Mesenteric fat pad (tissue), 1 donor: Measurements from ENCODE around the gene HOXC9. TPM values are rescaled to one million over a fixed set of nuclear protein-coding genes. Genes with fewer than 3 reads are reported as not detected.

ENCODE experiments used
- DNase-seq: peaks from one replicate; pipeline ENCODE4 v3.0.0-alpha.2; 2020; ENCODE audit warnings: low spot score
- total RNA-seq: library from RNA; stranded (reverse); fragmentation: NEBNext Ultra II Directional; extraction: Animal tissue kit (Norgen Biotek cat#: 25700); gene quantifications from one replicate; pipeline ENCODE4 v1.2.1, GENCODE V29; 2021
- donor health status: DM: yes; HTN: yes; CAD: no.

Gene HOXC9
- total RNA-seq, 1 donor from 2014 or later: 0.42 TPM

GRCh38 chr12:54025499-54026405 lies 25.8 kb downstream of the HOXC9 start:
- no peak for DNase-seq

DNA sequence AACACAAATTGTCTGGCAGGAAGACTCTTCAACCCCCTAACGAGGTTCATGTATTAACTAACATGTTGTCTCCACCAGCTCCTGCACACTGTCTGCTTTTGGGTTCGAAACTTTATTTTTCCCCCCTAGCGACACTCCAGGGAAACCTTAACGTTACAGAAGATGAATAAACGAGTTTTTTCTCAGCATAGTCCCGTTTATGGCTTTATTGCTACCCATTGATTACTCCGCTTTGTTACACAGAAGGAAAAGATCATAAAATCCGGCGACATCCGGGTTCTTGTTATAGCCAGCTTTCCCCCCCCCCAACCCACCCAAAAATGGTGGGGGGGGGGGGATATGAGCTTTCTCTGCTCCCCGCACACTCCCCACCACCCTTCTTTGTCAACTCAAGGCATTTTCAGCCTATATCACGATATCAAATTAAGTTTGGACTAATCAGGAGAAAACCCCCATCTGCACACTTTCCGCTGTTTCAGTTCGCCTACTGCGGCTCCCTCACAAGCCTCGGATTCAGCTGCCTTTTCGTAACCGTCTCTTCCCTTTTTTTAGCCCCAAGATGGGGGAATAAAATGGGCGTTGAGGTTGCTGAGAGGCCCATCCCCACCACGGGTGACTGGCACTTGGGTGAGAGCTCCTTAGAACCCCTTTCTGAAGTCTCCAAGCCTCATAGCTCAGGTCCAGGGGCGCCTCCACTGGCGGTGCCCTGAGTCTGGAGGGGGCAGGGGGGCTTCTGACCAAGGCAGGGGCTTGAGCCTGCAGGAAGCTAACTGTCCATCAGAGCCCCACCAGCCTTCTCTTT lies 26.9 kb downstream of the HOXC9 start:
- DNase-seq: no peak

- DNase-seq: no peak
Observed at GRCh38 chr12:54027442-54027786, 27.5 kb downstream of the HOXC9 start.

DNA sequence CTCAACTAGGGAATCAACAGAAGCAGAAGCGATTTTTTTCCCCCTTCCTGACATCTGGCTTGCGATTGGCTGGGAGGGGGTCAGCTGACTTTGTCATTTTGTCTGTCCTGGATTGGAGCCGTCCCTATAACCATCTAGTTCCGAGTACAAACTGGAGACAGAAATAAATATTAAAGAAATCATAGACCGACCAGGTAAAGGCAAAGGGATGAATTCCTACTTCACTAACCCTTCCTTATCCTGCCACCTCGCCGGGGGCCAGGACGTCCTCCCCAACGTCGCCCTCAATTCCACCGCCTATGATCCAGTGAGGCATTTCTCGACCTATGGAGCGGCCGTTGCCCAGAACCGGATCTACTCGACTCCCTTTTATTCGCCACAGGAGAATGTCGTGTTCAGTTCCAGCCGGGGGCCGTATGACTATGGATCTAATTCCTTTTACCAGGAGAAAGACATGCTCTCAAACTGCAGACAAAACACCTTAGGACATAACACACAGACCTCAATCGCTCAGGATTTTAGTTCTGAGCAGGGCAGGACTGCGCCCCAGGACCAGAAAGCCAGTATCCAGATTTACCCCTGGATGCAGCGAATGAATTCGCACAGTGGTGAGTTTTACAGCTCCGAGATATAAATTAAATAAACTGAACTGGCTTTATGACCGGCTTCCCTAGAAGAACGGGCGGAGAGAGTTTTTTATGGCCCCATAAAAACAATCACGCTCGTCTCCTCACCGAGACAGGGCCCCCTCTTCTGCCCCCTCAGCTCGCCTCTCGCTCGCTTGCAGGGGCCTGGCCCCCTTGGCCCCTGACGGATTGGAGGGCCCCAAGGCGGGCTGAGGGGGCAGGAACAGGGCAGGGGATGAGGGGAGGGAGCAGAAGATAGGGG lies 28.6 kb downstream of the HOXC9 start, which contains the start of gene HOXC6:
HOXC6 (plus strand) TSS at position 127 of the 888 bp plus-strand sequence; CDS start at position 209, 82 bp downstream.
- no peak for DNase-seq

DNA sequence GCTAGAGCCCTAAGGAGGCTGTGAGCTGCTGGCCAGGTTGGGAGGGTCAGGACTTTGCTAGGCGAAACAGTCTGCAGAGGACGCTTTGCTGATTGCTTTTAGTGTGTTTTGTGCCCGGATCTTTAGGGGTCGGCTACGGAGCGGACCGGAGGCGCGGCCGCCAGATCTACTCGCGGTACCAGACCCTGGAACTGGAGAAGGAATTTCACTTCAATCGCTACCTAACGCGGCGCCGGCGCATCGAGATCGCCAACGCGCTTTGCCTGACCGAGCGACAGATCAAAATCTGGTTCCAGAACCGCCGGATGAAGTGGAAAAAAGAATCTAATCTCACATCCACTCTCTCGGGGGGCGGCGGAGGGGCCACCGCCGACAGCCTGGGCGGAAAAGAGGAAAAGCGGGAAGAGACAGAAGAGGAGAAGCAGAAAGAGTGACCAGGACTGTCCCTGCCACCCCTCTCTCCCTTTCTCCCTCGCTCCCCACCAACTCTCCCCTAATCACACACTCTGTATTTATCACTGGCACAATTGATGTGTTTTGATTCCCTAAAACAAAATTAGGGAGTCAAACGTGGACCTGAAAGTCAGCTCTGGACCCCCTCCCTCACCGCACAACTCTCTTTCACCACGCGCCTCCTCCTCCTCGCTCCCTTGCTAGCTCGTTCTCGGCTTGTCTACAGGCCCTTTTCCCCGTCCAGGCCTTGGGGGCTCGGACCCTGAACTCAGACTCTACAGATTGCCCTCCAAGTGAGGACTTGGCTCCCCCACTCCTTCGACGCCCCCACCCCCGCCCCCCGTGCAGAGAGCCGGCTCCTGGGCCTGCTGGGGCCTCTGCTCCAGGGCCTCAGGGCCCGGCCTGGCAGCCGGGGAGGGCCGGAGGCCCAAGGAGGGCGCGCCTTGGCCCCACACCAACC lies 29.8 kb downstream of the HOXC9 start:
- DNase-seq: no peak

DNA sequence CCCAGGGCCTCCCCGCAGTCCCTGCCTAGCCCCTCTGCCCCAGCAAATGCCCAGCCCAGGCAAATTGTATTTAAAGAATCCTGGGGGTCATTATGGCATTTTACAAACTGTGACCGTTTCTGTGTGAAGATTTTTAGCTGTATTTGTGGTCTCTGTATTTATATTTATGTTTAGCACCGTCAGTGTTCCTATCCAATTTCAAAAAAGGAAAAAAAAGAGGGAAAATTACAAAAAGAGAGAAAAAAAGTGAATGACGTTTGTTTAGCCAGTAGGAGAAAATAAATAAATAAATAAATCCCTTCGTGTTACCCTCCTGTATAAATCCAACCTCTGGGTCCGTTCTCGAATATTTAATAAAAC lies 30.5 kb downstream of the HOXC9 start:
- DNase-seq: no peak

- no peak for DNase-seq
Observed at GRCh38 chr12:54030889-54031471, 31.0 kb downstream of the HOXC9 start.

GRCh38 chr12:54031480-54031879 lies 31.5 kb downstream of the HOXC9 start:
- no peak for DNase-seq

DNA sequence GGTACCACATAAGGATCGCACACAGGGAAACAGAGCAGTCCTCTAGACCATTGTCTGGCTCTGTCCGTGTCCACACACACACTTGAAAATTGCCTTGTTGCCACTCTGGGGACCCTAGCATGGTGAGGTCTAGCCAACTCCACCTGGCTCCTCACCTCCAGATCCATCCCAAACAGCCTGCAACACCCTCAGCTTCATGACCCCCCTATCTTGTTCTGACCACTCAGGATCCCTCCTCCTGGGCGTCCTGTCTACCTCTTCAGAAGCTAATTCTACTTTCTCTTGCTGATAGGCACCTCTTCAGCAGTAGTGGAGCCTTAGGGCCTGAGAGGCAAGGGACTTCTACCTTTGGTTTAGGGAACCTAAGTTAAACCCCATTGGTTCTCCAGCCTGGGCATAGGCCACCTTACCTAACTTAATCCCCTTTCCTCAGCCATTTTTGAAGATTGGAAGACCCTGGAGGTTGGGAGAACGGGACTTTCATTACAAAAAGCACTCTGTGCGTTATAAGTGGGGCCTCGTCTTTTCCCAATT lies 32.2 kb downstream of the HOXC9 start:
- no peak for DNase-seq

- DNase-seq: no peak
Observed at GRCh38 chr12:54032627-54033100, 32.7 kb downstream of the HOXC9 start, which contains the start of gene HOXC5. Gene HOXC5 (plus strand): TSS chr12:54033050. CDS start chr12:54033123, 73 bp downstream.

DNA sequence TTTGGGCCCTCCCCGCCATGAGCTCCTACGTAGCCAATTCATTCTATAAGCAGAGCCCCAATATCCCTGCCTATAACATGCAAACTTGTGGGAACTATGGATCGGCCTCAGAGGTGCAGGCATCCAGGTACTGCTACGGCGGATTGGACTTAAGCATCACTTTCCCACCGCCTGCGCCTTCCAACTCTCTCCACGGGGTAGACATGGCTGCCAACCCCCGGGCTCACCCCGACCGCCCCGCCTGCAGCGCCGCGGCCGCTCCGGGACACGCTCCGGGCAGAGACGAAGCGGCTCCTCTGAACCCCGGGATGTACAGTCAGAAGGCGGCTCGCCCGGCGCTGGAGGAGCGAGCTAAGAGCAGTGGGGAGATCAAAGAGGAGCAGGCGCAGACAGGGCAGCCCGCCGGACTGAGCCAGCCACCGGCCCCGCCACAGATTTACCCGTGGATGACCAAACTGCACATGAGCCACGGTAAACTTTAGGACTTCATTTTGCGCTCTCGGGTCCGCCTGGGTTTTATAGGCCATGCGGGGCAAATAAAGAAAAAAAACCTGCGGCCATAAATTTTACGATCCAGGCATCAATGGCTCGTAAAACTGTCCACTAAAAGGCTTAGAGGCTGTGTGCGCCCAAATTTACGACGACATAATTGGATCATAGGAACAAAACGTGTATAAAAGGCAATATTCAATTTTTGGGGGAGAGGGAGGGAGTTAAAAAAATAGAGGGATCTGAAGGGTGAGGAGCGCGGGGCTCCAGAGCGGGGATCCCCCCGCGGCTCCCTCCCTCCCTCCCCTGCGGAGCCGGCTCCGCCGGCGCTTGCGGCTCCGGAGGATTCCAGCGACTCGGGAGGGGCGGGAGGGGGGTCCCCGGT lies 33.4 kb downstream of the HOXC9 start:
- no peak for DNase-seq

DNA sequence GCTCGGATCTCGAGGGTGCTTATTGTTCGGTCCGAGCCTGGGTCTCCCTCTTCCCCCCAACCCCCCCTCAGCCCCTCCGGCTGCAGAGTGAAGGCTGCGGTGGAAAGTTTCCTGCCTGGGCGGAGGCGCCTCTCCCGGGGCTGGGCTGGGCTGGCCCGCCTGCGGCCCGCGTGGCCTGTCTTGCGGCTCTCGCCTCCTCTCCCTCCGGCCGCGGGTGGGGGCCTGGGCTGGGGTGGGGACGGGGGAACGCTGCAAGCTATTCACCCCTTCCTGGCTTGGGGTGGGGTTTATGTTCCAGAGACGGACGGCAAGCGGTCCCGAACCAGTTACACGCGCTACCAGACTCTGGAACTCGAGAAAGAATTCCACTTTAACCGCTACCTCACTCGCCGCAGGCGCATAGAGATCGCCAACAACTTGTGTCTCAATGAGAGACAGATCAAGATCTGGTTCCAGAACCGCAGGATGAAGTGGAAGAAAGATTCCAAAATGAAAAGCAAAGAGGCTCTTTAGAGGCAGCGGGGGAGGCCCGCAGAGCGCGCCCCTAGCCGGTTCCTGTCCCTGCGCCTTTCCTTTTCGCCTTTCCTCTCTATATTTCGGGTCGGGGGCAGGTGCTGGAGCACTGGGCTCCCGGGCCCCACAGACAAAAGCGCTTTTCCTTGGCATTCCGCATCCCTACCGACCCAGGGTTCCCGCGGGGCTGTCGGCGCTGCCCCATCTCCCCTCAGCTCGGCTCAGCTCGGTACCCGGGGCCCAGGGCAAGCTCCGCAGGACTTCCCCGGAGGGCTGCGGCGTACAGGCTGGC lies 34.2 kb downstream of the HOXC9 start:
- DNase-seq: no peak

DNA sequence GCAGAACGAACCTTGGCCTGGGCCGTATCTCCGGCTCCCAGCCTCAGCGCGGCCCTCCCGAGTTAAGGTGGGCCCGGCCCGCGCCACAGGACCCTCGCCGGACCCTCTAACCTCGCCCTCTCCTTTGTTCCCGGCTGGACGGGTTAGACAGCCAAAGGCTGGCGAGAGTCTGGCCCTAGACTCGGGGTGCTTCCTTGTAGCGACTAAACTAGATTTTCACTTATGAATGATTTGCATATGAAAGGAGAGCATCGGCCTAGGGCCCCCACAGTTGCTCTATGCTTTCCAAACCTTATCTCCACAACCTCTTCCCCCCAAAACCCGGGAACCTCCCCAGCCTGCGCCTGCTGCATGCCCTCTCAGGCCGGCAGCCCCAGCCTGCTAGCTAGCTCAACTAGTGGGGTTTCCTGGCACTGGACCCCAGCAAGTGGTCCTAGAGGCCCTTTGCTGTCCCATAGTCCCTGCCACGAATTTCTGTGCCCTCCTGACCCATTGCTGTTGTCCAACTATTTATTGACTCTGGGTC lies 34.9 kb downstream of the HOXC9 start:
- no peak for DNase-seq

GRCh38 chr12:54035568-54036264 lies 35.8 kb downstream of the HOXC9 start:
- DNase-seq: no peak

GRCh38 chr12:54036620-54037359 lies 36.8 kb downstream of the HOXC9 start:
- DNase-seq: no peak
